K562 treated with DMSO at 1 percent for 4 hours (cell line): Measurements from ENCODE around the gene FAM9A. TPM values are rescaled to one million over a fixed set of nuclear protein-coding genes. Genes with fewer than 3 reads are reported as not detected.

Experiments
- total RNA-seq: library from RNA; unstranded; fragments of 300-600 nt; gene quantifications from 2 replicates; pipeline ENCODE4 v1.2.3, GENCODE V29; 2022; ENCODE audit not compliant: insufficient read depth

Gene FAM9A
- total RNA-seq: not detected in 2 replicates

GRCh38 chrX:8801041-8801599 lies at the start of gene FAM9A:
TSS of gene FAM9A (minus strand) at chrX:8801383. CDS start at chrX:8800171, 1,212 bp downstream.

Other genes starting within 250 kb of the FAM9A start
- gene ANOS1, start 69.2 kb downstream of the FAM9A start, total RNA-seq: not detected in 2 replicates
- gene FAM9B, start 232.7 kb upstream of the FAM9A start, total RNA-seq: 3.3 TPM in 2 replicates